Keratinocyte (primary cell): ENCODE data around the gene CDIPT.

Experiments
- EZH2 ChIP-seq: IDR thresholded peaks from one replicate; pipeline ENCODE4 v1.6.1; 2012; ENCODE audit warnings: inconsistent platforms, mild to moderate bottlenecking, low read length, moderate library complexity
- TF ChIP-seq, protein P1 (sequence below), 3 experiments: IDR thresholded peaks in 1 of 3; conservative IDR thresholded peaks in 1 of 3; optimal IDR thresholded peaks in 1 of 3; 2 replicates in 2 of 3; 3 replicates in 1 of 3; pipeline versions ENCODE3 to v1.5.1; 2011; ENCODE audit warnings: low read length in 3 of 3, mild to moderate bottlenecking in 3 of 3, moderate library complexity in 2 of 3, control low read depth in 1 of 3, inconsistent platforms in 1 of 3; ENCODE audit not compliant: insufficient read depth in 2 of 3; ENCODE audit errors: extremely low read depth in 1 of 3

DNA sequence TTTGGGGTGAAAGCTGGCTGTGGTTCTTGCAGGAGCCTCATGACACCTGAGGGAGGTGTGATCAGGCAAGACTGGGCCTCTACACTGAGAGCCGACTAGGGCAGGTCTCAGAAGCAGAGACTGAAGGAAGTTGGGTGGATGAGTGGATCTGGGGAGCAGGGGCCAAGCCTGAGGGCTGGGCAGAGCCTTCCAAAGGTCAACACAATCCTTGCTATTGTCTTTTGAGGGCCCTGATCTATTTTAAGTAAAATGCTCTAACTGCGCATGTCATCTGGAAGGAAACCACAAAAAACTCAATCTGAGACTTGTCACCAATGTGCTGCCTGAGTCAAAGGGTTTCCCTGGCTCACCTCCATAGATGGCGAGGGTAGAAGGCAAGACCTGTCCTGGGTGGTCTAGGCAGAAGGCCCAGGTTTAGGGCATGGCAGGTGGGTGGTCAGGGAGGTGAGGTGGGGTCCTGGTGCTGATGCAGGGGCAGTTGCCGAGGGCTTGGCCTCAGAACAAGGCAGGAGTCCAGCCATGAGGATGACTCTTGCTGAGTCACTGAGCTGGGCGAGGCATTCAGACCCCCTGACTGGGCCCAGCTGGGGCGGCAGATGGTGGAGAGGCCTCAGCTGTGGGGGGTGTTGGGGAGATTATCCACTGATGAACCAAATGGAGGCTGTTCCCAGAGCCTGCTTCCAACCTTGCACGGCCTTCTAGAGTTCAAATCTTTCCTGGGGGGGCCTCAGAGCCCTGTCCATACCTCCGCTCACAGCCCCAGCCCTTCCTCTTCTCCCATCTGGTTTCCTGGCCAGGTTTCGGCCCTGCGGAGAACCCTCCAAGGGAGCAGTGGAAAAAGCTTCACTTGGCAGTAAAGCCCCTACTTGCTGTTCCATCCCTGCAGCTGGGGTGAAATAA lies 37.6 kb downstream of the CDIPT start:
- TF ChIP-seq, protein P1, sequence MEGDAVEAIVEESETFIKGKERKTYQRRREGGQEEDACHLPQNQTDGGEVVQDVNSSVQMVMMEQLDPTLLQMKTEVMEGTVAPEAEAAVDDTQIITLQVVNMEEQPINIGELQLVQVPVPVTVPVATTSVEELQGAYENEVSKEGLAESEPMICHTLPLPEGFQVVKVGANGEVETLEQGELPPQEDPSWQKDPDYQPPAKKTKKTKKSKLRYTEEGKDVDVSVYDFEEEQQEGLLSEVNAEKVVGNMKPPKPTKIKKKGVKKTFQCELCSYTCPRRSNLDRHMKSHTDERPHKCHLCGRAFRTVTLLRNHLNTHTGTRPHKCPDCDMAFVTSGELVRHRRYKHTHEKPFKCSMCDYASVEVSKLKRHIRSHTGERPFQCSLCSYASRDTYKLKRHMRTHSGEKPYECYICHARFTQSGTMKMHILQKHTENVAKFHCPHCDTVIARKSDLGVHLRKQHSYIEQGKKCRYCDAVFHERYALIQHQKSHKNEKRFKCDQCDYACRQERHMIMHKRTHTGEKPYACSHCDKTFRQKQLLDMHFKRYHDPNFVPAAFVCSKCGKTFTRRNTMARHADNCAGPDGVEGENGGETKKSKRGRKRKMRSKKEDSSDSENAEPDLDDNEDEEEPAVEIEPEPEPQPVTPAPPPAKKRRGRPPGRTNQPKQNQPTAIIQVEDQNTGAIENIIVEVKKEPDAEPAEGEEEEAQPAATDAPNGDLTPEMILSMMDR (optimal IDR thresholded peaks at IDR 0.05 in 1 of 3, IDR thresholded peaks at IDR 0.05 in 1 of 3, conservative IDR thresholded peaks at IDR 0.05 in 1 of 3; ENCODE audit: extremely low read depth in 1 of 3, insufficient read depth in 2 of 3, low read length in 3 of 3): no peak
- TF ChIP-seq EZH2: no peak
